Mammary epithelial cell (primary cell): ENCODE data around the gene ACTR1B.

ENCODE experiments used
- CTCF ChIP-seq, 2 donors: IDR thresholded peaks in 1 of 2; conservative IDR thresholded peaks in 1 of 2; 2 replicates each; pipeline ENCODE4 v1.5.1; 2011 to 2012; ENCODE audit warnings: inconsistent platforms in 2 of 2, low read length in 2 of 2, mild to moderate bottlenecking in 2 of 2, control low read depth in 1 of 2, low read depth in 1 of 2; ENCODE audit not compliant: insufficient read depth in 1 of 2; ENCODE audit errors: extremely low read depth in 1 of 2
- EZH2 ChIP-seq: IDR thresholded peaks from 2 replicates; pipeline ENCODE4 v1.6.1; 2012; ENCODE audit warnings: low read length, inconsistent platforms, borderline replicate concordance

- no peak for TF ChIP-seq CTCF (conservative IDR thresholded peaks at IDR 0.05 in 1 of 2, IDR thresholded peaks at IDR 0.05 in 1 of 2; ENCODE audit: extremely low read depth in 1 of 2, insufficient read depth in 1 of 2, low read depth in 1 of 2, low read length in 2 of 2)
- TF ChIP-seq EZH2 = no peak
Observed at GRCh38 chr2:97706112-97706511, 42.3 kb upstream of the ACTR1B start.
